ENCODE data around the gene IL1A. TPM values are rescaled to one million over a fixed set of nuclear protein-coding genes. Genes with fewer than 3 reads are reported as not detected.

The IL1A gene
- total RNA-seq, 1 experiment from 2014 or later = 0.11 TPM

GRCh38 chr2:112803691-112804521, 19.6 kb upstream of the IL1A start:
- Histone ChIP-seq H2AFZ (ENCODE audit: low read length) (peak overlapping the region; percentile 46; the same call in 1 of the 2 replicates), H3K27ac (ENCODE audit: low read length) (peak overlapping the region; percentile 93), H3F3A (ENCODE audit: low read length, unreplicated experiment) (no peaks in the 10 kb centered on the region), H3K79me2 (ENCODE audit: low read length) (no peaks in the 10 kb centered on the region), H3K9ac (ENCODE audit: low read length) (peak overlapping the region; percentile 53), H4K20me1 (ENCODE audit: low read length) (no peaks in the 10 kb centered on the region), H3K27me3 (ENCODE audit: low read length) (no peaks in the 10 kb centered on the region), H3K4me1 (ENCODE audit: insufficient read depth, low read length) (peaks cover 26% of the 10 kb centered on the region), H3K9me2 (replicated peaks; ENCODE audit: low read length) (no peaks in the 10 kb centered on the region), H3K36me3 (ENCODE audit: low read depth, low read length) (no peaks in the 10 kb centered on the region), H3K9me3 (ENCODE audit: low read length) (no peaks in the 10 kb centered on the region), H3K4me3 (ENCODE audit: low read length) (peak overlapping the region; percentile 19; the same call in 1 of the 2 replicates), H3K4me2 (ENCODE audit: low read length) (peak overlapping the region; percentile 67)
- TF ChIP-seq EZH2phosphoT487 (IDR thresholded peaks at IDR 0.05; ENCODE audit: borderline replicate concordance, low read length) = no peak
- no peak for TF ChIP-seq EZH2 (IDR thresholded peaks at IDR 0.05; ENCODE audit: low read length, unreplicated experiment)
- TF ChIP-seq, protein P1, sequence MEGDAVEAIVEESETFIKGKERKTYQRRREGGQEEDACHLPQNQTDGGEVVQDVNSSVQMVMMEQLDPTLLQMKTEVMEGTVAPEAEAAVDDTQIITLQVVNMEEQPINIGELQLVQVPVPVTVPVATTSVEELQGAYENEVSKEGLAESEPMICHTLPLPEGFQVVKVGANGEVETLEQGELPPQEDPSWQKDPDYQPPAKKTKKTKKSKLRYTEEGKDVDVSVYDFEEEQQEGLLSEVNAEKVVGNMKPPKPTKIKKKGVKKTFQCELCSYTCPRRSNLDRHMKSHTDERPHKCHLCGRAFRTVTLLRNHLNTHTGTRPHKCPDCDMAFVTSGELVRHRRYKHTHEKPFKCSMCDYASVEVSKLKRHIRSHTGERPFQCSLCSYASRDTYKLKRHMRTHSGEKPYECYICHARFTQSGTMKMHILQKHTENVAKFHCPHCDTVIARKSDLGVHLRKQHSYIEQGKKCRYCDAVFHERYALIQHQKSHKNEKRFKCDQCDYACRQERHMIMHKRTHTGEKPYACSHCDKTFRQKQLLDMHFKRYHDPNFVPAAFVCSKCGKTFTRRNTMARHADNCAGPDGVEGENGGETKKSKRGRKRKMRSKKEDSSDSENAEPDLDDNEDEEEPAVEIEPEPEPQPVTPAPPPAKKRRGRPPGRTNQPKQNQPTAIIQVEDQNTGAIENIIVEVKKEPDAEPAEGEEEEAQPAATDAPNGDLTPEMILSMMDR (conservative IDR thresholded peaks at IDR 0.05; ENCODE audit: low read depth, low read length) = no peak
- no TSS peak for BruUV-seq (replicated peaks)
- intact Hi-C loops (cut with micrococcal nuclease) = loop anchor here (1.0 to 2.0 kb wide), 3 partner anchors 33 to 77 kb away; partner anchors contain the start of gene IL1B
- POLR2A ChIA-PET (ENCODE audit: unreplicated experiment) = no interaction called here
- CTCF ChIA-PET = no interaction called here
- DNase-seq (peak; percentile 96), ATAC-seq (peak; percentile 98)

DNA sequence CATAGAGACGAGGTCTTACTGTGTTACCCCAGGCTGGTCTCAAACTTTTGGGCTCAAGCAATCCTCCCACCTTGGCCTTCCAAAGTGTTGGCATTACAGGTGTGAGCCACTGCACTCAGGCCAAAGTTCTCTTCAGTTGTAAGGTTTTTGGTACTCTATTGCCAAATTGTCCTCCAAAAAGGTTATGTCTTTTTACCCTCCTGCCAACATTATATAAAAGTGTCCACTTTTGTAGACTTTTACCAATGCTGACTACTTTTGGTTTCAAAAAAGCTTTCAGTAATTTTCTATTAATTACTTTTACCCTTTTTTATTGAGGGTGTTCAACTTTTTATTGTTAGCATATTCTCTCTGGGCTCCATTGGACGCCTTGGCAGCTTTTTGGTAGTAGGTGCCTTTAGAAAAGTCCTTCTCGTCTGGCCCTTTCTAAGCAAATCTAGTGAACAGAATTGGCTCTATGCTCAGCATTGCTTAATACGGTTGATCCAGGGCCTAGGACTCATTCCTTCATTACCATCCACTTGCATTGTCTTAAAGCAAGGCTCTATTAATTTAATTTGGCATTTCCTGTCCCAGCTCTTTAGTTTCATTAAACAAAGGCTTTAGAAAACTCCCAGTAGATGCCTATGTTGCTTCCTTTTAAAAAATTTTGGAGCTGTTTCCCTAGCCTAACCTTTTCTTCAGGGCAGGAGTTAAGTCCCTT, 16.7 kb upstream of the IL1A start:
- H3K4me1 ChIP-seq (ENCODE audit: insufficient read depth, low read length) = peaks cover 26% of the 10 kb centered on the region
- intact Hi-C loops (cut with micrococcal nuclease) = no loop called here
- no peak for DNase-seq
- ChIA-PET CTCF (no interaction called here), POLR2A (ENCODE audit: unreplicated experiment) (no interaction called here)
- no peak overlapping the region for H3K9ac ChIP-seq (ENCODE audit: low read length)
- no TSS peak for BruUV-seq (replicated peaks)
- no peak overlapping the region for H3K4me3 ChIP-seq (ENCODE audit: low read length)
- no peaks in the 10 kb centered on the region for H3K79me2 ChIP-seq (ENCODE audit: low read length)
- no peak overlapping the region for H2AFZ ChIP-seq (ENCODE audit: low read length)
- H4K20me1 ChIP-seq (ENCODE audit: low read length) = no peaks in the 10 kb centered on the region
- H3K9me2 ChIP-seq (replicated peaks; ENCODE audit: low read length) = no peaks in the 10 kb centered on the region
- H3K4me2 ChIP-seq (ENCODE audit: low read length) = no peak overlapping the region
- no peaks in the 10 kb centered on the region for H3K27me3 ChIP-seq (ENCODE audit: low read length)
- no peaks in the 10 kb centered on the region for H3K36me3 ChIP-seq (ENCODE audit: low read depth, low read length)
- H3K9me3 ChIP-seq (ENCODE audit: low read length) = no peaks in the 10 kb centered on the region
- TF ChIP-seq EZH2 (IDR thresholded peaks at IDR 0.05; ENCODE audit: low read length, unreplicated experiment) = no peak
- TF ChIP-seq, protein P1 (conservative IDR thresholded peaks at IDR 0.05; ENCODE audit: low read depth, low read length) = no peak
- TF ChIP-seq EZH2phosphoT487 (IDR thresholded peaks at IDR 0.05; ENCODE audit: borderline replicate concordance, low read length) = no peak
- no peaks in the 10 kb centered on the region for H3F3A ChIP-seq (ENCODE audit: low read length, unreplicated experiment)
- ATAC-seq = no peak
- no peak overlapping the region for H3K27ac ChIP-seq (ENCODE audit: low read length)
